Large intestine (tissue), 3 donors: Measurements from ENCODE around the gene PRIMA1. TPM values are rescaled to one million over a fixed set of nuclear protein-coding genes. Genes with fewer than 3 reads are reported as not detected.

Experiments used
- DNase-seq, 2 donors: peaks; one replicate each; pipeline versions ENCODE4 v3.0.0 to v3.0.0-alpha.2; 2013
- H3K27ac ChIP-seq: one replicate; pipeline ENCODE4 v1.5.1; 2013; ENCODE audit warnings: low read length
- H3K27me3 ChIP-seq: 2 replicates; pipeline ENCODE4 v1.6.1; 2013; ENCODE audit warnings: low read length; ENCODE audit not compliant: control insufficient read depth, insufficient read depth
- H3K36me3 ChIP-seq: 2 replicates; pipeline ENCODE4 v1.6.1; 2013; ENCODE audit warnings: low read length; ENCODE audit not compliant: control insufficient read depth, insufficient read depth
- H3K4me1 ChIP-seq: one replicate; pipeline ENCODE4 v1.6.1; 2013; ENCODE audit warnings: low read length; ENCODE audit not compliant: control insufficient read depth, insufficient read depth
- H3K4me3 ChIP-seq: one replicate; pipeline ENCODE4 v1.5.1; 2013; ENCODE audit warnings: low read length
- H3K9me3 ChIP-seq: one replicate; pipeline ENCODE4 v1.6.1; 2013; ENCODE audit warnings: mild to moderate bottlenecking, low read depth, low read length, moderate library complexity; ENCODE audit not compliant: control insufficient read depth
- WGBS: methylation state at CpG from one replicate; pipeline ENCODE4 v1.1.5; 2013; ENCODE audit warnings: low lambda C conversion rate; ENCODE audit not compliant: insufficient coverage; 5-methylcytosine and 5-hydroxymethylcytosine counted together
- polyA plus RNA-seq: library from polyadenylated mRNA; unstranded; fragments of 120-200 nt; gene quantifications from one replicate; pipeline ENCODE4 v1.2.1, GENCODE V29; 2013

PRIMA1 gene
- polyA plus RNA-seq, 1 donor, result 9.2 TPM

GRCh38 chr14:93784878-93785277, 3.4 kb downstream of the PRIMA1 start:
- WGBS, result 60% methylated on average over 1 of the region's 3 CpGs
- DNase-seq, result no peak
- H3K9me3 ChIP-seq, result peaks cover 3% of the 10 kb centered on the region
- H3K27ac ChIP-seq, result no peak overlapping the region
- H3K4me3 ChIP-seq, result no peak overlapping the region
- H3K4me1 ChIP-seq, result peaks cover 5% of the 10 kb centered on the region
- H3K36me3 ChIP-seq, result no peaks in the 10 kb centered on the region
- H3K27me3 ChIP-seq, result peaks cover 38% of the 10 kb centered on the region

GRCh38 chr14:93780813-93781400, 7.4 kb downstream of the PRIMA1 start:
- DNase-seq, result no peak
- no peak overlapping the region for H3K4me3 ChIP-seq
- no peak overlapping the region for H3K27ac ChIP-seq
- H3K36me3 ChIP-seq, result no peaks in the 10 kb centered on the region
- no CpG with 5 or more reads among the region's 14 CpGs for WGBS
- H3K4me1 ChIP-seq, result no peaks in the 10 kb centered on the region
- no peaks in the 10 kb centered on the region for H3K9me3 ChIP-seq
- peaks cover 10% of the 10 kb centered on the region for H3K27me3 ChIP-seq

GRCh38 chr14:93778856-93779629, 9.2 kb downstream of the PRIMA1 start:
- H3K27ac ChIP-seq, result no peak overlapping the region
- 80% methylated on average over 1 of the region's 20 CpGs for WGBS
- H3K9me3 ChIP-seq, result no peaks in the 10 kb centered on the region

GRCh38 chr14:93778453-93778852, 9.8 kb downstream of the PRIMA1 start:
- Histone ChIP-seq H3K4me3 (no peak overlapping the region), H3K27me3 (peaks cover 7% of the 10 kb centered on the region), H3K9me3 (no peaks in the 10 kb centered on the region), H3K27ac (no peak overlapping the region), H3K4me1 (no peaks in the 10 kb centered on the region), H3K36me3 (no peaks in the 10 kb centered on the region)
- 20% methylated on average over 3 of the region's 8 CpGs for WGBS
- no peak for DNase-seq

More at GRCh38 chr14:93778856-93779629, 9.2 kb downstream of the PRIMA1 start:
- H3K36me3 ChIP-seq, result no peaks in the 10 kb centered on the region
- no peak for DNase-seq
- H3K4me3 ChIP-seq, result no peak overlapping the region
- H3K4me1 ChIP-seq, result no peaks in the 10 kb centered on the region
- peaks cover 7% of the 10 kb centered on the region for H3K27me3 ChIP-seq

- Histone ChIP-seq H3K27me3 (no peaks in the 10 kb centered on the region), H3K36me3 (no peaks in the 10 kb centered on the region), H3K4me3 (no peak overlapping the region), H3K9me3 (no peaks in the 10 kb centered on the region), H3K4me1 (no peaks in the 10 kb centered on the region), H3K27ac (no peak overlapping the region)
- no peak for DNase-seq
- no CpG with 5 or more reads among the region's 3 CpGs for WGBS
Observed at GRCh38 chr14:93775744-93776143, 12.5 kb downstream of the PRIMA1 start.

GRCh38 chr14:93775158-93775557, 13.1 kb downstream of the PRIMA1 start:
- Histone ChIP-seq H3K36me3 (no peaks in the 10 kb centered on the region), H3K27me3 (no peaks in the 10 kb centered on the region), H3K27ac (no peak overlapping the region), H3K4me3 (no peak overlapping the region), H3K4me1 (no peaks in the 10 kb centered on the region), H3K9me3 (no peaks in the 10 kb centered on the region)
- no peak for DNase-seq
- no CpG with 5 or more reads among the region's 2 CpGs for WGBS

GRCh38 chr14:93772263-93772662, 16.0 kb downstream of the PRIMA1 start:
- Histone ChIP-seq H3K36me3 (no peaks in the 10 kb centered on the region), H3K27ac (no peak overlapping the region), H3K4me1 (no peaks in the 10 kb centered on the region), H3K27me3 (no peaks in the 10 kb centered on the region), H3K9me3 (no peaks in the 10 kb centered on the region), H3K4me3 (no peak overlapping the region)
- no CpG with 5 or more reads among the region's 5 CpGs for WGBS
- DNase-seq, result no peak

- no CpG with 5 or more reads among the region's 3 CpGs for WGBS
- DNase-seq, result no peak
- Histone ChIP-seq H3K4me3 (no peak overlapping the region), H3K9me3 (no peaks in the 10 kb centered on the region), H3K4me1 (peaks cover 5% of the 10 kb centered on the region), H3K27ac (no peak overlapping the region), H3K36me3 (no peaks in the 10 kb centered on the region), H3K27me3 (peaks cover 3% of the 10 kb centered on the region)
Observed at GRCh38 chr14:93765970-93766369, 22.3 kb downstream of the PRIMA1 start.

- Histone ChIP-seq H3K4me3 (no peak overlapping the region), H3K27me3 (peaks cover 3% of the 10 kb centered on the region), H3K4me1 (peaks cover 9% of the 10 kb centered on the region), H3K9me3 (no peaks in the 10 kb centered on the region), H3K27ac (no peak overlapping the region), H3K36me3 (no peaks in the 10 kb centered on the region)
- peak in 1 of 2 donors; percentile 14 for DNase-seq
- no CpG with 5 or more reads among the region's 4 CpGs for WGBS
Observed at GRCh38 chr14:93765155-93765554, 23.1 kb downstream of the PRIMA1 start.

GRCh38 chr14:93764211-93764659, 24.1 kb downstream of the PRIMA1 start:
- H3K4me1 ChIP-seq, result peaks cover 11% of the 10 kb centered on the region
- H3K27ac ChIP-seq, result peak overlapping the region; percentile 38
- H3K4me3 ChIP-seq, result no peak overlapping the region
- WGBS, result no CpG with 5 or more reads among the region's 8 CpGs
- H3K27me3 ChIP-seq, result peaks cover 3% of the 10 kb centered on the region
- DNase-seq, result peak in 1 of 2 donors; percentile 53
- H3K9me3 ChIP-seq, result no peaks in the 10 kb centered on the region
- no peaks in the 10 kb centered on the region for H3K36me3 ChIP-seq
